Renal cortex interstitium (tissue), 11 donors: ENCODE results near the gene PPRC1. TPM values are rescaled to one million over a fixed set of nuclear protein-coding genes. Genes with fewer than 3 reads are reported as not detected.

Experiments
- DNase-seq, 11 donors: peaks; one replicate each; pipeline ENCODE4 v3.0.0-alpha.2; 2013; ENCODE audit warnings: low read depth in 9 of 11, low spot score in 4 of 11; ENCODE audit errors: extremely low read depth in 1 of 11
- polyA plus RNA-seq, 3 donors: library from polyadenylated mRNA; unstranded; fragments of 120-200 nt; gene quantifications; one replicate each; pipeline ENCODE4 v1.2.1, GENCODE V29; 2013; ENCODE audit not compliant: insufficient read length in 3 of 3

Gene PPRC1
- polyA plus RNA-seq, 3 donors, result 31.9 to 35.3 (median 34.4) TPM

DNA sequence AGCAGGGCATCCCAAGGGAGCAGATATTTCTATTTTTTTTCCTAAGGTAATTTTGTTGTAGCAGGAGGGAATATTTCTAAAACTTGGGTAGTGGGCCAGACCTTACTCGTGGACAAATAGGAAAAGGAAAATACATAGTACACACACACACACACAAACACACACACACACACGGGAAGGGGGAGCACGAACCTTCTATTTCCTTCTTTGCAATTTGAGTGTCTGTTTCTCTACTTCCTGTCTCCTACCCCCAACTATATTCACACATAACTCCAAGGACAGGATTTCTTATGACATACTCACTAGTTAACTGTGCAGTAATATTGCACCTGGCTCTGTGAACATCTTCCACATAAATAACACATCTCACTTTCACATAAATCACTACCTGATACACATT lies 17.1 kb upstream of the PPRC1 start:
- no peak for DNase-seq

DNA sequence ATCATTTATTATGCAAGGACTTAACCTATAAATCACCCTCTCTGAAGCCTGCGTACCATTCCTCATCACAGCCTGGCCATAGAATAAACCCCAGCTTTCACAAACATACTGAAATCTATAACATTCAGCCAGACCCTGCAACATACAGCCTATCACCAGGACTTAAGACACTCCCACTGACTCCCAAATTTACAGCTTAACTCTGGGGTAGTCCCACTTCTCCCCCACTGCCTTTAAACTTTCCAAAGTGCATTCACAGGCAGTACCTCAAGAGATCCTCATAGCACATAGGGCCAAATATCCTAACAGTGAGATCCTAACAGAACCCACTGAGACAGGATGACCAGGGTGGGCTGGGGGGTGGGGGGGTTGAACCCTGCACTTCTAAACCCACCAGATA lies 16.2 kb upstream of the PPRC1 start:
- no peak for DNase-seq

DNA sequence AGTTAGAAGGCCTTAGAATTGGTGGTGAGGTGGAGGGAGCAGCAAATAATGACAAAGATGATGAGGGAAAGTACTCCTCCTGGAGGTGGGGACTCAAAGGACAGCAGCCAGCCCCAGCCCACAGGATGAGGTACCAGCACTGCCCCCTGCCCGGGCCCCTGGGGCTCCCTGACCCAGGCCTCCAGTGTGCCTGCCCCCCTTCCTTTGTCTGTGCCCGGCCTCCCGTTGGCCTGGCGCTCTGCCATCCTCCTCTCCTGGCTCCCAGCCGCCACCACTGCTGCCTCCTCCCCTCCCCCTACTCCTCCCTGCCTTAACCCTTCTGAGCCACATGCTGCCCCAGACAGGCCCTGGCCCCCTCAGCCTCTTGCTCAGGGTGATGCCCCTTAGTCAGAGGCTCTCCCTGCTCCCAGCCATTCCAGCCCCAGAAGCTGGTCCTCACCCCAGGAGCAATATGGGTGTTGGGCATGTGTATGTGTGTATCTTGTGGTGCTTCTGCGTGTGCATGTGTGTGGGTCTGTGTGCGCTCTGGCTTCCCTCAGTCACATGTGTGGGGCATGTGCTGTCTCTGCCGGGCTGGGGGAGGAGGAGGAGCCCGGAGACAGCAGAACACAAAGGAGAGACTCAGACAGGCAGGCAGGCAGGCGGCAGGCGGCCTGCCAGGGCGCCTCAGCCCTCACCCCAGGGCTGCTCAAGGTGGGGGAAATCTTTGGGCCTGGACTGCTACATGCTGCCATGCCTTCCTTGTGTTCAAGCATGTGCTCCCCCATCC lies 15.3 kb upstream of the PPRC1 start:
- DNase-seq, result peak in 6 of 11 donors; percentile 66 to 79 (median 73)

DNA sequence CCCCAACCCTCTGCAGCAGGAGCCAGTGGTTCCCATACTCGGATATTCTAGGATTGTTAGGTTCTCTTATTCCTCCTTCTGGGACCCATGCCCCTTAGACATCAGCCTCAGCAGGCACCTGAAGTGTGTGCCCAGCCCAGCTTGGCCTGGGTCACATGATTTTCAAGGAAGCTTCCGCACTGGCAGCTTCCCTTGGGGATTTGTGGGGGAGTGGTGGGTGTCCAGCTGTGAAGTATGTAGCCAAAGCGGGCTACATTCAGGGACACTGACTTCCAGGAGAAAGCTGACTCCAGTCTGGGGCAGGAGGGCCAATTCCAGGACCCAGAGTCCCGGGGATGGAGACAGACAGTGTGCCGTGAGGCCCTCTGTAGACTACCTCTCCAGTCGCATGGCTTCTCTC lies 14.0 kb upstream of the PPRC1 start:
- DNase-seq, result peak in 1 of 11 donors; percentile 69

DNA sequence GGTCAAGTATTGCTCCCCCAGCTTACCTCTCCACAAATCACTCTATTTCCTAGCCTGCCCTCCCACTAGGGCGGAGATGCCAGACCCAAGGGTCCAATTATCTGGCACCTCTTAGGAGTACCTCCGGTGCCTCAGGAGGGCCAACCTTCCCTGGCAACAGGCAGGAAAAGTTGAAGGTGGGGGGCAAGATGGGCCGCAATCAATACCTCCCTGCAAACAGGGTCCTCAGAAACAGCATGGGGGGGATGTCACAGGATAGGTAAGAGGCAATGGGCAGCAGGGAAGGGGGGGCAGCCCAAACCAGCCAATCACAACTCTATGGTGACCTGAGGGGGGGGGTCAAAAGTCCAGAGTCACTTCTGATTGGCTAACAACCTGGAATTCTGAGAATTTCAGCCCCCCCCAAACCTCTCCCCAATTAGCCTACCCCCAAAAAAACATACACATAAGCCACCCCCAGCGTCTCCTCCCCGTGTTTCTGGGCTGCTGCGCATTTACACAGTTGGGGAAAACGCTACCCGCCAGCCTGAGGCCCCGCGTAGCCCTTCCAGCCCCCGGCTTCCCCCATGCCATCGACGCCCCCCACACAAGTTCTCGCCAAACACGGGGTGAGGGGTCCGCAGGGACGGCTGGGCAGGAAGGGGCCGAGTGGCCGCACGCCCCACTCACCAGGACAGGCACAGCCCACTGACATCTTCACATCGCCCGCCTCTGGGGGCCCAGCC lies 13.3 kb upstream of the PPRC1 start:
- peak in 2 of 11 donors; percentile 48 to 72 for DNase-seq

DNA sequence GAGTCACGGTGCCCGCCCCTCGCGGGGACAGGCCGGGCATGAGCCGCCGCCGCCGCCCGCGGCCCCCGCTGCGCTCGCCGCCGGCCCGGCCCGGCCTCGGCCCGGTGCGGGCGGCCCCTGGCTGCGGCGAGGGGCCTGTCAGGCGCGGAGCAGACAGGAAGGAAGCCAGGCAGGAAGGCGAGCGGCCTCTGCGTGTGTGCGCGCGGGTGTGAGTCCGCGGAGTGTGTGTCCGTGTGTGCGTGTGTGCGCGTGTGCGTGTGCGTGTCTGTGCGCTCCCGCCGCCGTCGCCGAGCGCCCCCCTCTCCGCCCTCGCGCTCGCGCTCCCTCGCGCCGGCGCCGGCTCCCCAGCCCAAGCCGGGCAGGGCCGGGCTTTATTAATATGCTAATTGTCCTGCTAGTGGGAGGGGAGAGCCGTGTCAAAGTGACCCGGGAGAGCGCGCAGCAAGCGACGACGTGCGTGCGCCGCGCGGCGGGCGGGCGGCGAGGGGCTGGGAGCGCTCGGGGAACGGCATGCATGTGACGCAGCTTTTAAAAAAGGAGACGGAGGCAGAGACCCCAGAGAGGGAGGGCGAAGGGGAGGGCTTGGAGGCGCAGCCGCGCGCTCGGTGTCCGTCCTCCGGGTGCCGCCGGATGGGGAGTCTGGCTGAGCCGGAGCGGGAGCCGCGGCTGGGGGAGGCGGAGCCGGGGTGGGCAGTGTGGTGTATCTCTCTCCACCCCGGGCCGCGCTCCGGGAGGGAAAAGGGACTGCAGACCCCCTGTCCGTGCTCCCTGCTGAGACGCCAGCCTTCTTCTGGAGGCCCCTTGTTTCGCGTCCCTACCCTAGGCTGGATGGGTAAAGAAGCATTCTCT lies 12.5 kb upstream of the PPRC1 start, which contains the start of gene LDB1:
Gene LDB1, minus strand, starts transcription at position 227 of the 849 bp plus-strand sequence. CDS start 258 bp downstream, outside the sequence.
- DNase-seq, result peak in 7 of 11 donors; percentile 79 to 85 (median 81)

DNA sequence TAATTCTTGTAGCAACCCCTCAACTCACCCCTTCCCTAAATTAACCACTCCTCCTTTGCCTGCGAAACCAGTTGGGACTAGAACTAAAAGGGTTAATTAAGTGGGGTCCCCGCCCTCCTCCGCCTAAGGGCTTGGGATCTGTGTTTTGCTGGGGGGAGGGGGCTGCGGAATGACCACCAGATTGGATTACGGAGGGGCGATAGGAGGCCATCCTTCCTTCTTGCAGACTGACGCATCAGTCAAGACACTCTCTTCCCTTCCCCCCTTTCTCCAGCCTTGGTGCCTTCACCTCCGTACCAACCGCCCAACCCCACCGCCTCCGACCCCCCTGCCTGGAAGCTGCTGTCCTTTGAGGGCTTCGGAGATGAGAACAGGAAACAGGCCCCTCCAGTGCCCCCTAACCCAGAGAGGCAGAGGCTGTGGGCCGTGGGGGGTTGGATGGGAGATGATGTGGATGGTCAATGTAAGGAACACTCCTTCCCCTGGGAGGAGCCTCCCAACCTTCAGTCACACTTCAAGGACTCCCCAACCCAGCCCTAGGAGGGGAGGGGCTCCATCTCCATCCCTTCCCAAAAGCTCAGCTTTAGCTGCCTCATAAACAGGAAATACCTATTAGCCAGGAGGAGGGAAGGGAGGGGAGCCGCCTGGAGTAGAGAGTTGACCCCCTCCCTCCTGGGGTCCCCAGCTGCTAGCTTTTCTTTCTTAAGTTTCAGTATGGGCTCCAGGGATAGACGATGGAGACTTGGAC lies 11.7 kb upstream of the PPRC1 start:
- DNase-seq, result peak in 8 of 11 donors; percentile 78 to 96 (median 90)

DNA sequence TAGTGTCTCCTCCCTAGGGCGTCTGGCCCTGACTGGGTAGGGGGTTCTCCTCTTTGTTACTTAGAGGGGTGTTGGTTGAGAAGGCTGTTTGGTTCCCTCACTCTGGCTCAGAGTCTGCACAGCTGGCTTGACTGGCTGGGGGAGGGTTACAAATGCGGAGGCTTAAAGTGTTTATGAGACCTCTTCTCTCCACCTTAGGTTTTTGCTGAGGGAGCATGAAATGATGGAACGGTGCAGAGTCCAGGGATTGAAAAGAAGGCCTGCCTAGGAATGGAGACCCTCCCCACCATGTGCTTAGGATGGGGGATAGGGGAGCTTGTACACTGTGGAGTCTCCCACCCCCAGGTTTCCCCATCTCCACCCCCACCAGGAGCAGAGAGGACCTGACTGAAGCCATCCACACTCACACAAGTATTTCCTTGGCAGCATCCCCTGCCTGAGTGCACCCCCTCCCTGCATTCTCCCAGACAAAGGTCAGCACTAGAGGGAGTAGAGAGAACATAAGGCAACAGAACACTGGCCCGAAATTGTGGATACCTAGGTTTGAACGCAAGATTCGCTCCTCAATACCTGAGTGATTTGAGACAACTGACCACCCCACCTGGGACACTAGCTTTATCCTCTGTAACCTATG lies 11.0 kb upstream of the PPRC1 start:
- peak in 1 of 11 donors; percentile 57 for DNase-seq

DNA sequence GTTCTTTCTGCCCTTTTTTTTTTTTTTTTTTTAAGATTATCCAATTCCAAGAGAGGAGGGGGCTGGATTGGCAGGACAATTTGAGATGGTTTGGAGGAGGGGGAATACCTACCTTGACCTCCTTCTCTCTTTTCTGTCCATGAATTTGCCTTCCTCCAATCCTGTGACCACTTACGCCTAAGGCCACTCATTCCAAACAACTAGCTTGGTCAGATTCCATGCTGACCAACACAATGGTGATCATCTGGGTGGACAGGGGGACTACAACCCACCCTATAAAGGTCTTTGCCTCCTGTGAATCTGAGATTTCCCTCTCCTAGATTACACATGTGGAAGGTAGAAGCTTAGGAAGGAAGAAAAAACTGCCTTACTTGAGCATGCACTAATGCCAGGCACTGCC lies 10.4 kb upstream of the PPRC1 start:
- DNase-seq, result no peak

DNA sequence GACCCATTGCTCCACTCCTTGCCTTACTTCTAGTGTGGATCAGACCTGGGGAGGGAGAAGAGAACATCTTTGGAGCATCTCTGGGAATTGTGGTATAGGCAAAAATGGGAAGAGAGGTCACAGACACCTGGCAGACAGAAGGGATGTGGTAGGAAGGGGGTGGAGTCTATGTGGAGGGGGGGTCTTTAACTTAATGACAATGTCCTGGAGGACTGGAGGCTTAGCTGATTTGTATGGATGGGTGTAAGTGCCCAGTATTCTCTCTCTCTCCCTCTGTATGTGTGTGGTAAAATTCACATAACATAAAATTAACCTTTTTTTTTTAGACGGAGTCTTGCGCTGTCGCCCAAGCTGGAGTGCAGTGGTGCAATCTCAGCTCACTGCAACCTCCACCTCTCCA lies 9.6 kb upstream of the PPRC1 start:
- no peak for DNase-seq

DNA sequence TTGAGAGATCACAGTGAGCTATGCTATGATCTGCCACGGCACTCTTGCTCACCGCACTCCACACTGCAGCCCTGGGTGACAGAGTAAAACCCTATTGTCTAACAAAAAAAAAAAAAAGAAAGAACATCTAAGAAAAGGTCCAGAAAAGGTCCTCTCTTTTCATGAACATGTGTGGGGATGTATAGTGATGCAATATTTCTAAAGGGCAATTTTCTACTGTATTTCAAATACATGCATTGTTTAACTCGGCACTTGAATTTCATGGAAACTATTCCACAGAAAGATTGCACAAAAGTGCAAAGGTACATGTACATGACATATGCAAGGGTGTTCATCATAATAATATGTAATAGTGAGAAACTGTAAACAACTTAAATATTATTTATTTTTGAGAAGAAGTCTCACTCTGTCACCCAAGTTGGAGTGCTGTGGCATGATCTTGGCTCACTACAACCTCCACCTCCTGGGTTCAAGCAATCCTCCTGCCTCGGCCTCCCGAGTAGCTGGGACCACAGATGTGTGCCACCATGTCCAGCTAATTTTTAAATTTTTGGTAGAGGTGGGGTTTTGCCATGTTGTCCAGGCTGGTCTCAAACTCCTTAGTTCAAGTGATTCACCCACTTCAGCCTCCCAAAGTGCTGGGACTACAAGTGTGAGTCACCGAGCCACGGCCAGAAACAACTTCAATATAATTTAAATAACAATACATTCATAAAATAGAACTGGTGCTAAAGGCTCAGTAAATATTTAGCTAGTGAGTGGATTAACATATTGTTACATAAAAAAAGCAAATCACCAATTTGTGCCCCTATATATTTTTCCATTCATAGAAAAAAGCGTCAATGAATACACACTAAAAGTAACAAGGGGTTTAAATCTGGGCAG lies 1.3 kb upstream of the PPRC1 start:
- no peak for DNase-seq

DNA sequence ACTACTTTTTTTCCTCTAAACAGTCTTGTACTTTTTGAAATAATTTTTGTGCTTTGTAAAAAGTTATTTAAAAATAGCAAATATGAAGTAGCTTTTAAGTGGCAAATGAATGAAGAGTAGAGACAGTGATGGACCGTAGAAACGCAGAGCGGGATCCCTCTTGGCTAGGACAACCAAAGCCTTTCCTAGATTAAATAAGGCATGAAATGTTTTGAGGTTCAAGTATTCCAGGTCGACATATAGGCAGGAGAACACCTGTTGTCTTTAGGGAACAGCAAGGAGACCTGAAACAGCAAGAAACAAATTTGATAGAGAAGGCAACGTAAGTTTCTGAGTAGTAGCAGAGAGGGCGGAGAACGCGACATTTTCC lies 662 bp upstream of the PPRC1 start:
- DNase-seq, result no peak

DNA sequence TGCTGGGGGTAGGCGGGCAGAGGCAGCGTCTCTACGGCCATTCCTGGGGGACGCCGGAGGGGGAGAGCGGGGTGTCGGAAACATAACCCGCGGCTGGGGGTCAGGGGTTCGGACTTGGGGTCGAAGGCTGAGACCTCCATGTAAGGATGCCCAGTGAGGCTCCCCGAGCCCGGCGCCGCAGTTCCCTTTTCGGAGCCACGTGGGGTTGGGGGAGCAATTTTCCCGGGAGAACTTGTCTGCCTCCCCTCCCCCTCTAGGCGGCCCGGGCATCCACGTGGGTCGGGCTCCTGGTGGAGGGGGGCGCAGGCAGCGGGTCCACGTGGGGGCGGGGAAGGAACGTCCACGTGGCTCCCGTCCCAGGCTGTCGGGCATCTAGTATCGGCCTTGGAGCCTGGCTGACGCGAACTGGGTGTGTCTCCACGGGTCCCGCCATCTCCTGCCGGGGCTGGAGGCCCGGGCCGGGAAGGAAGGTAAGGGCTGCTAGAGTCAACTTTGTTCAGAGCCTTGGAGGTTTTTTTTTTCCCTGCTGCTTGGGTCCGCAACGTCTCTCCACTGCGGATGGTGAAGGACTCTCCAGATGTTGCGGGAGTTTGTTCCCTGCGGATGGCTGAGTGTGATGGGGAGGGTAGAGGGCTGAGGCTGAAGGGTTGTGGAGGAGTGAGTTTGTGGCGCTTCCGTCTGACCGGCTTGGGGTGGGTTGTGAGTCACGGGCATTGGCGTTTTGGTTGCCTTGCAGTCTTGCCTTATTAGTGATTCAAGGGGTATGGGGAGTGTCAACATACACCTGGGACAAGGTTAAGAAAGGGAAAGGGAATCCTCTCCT lies 744 bp downstream of the PPRC1 start:
- peak in 2 of 11 donors; percentile 50 to 60 for DNase-seq

DNA sequence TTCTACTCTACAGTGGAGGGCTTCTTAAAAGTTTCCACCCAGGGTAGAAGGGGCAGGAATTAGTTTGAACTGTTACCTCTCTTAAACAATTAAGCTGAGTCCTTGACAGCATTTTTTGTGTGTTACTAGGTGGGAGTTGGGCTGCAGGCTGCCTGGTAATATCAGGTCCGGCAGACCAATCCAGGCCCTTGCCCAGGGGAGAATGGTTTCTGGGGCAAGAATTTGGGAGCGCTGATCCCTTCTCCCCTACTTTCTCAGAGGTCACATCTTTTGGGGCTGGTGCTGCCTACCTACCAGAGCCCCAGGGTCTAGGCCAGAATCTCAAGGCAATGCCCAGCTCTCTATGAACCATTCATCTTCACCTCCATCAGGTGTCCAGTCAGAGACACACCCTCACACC lies 1.6 kb downstream of the PPRC1 start:
- no peak for DNase-seq

DNA sequence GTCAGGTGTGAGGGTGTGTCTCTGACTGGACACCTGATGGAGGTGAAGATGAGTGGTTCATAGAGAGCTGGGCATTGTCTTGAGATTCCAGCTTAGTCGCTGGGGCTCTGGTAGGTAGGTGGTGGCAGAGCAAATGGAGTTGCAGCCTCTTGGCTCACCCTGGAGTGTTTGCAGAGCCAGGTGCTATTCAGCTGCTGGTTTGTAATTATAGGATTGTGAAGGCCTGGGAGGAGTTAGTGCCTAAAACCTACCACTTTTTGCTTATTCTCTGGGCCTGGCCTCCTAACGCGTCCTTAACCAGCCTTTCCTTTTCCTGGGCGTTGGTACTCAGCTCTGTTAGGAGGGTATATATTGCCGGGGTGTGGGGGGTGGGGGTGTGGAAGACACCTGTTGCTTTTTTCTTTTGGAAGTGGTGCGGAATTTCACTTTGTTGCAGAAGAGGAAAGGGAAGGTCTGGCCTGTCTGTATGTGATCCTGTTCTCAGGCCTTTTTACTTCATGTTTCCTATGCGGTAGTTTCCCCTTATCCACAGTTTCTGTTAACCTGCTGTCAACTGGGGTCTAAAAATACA lies 3.2 kb downstream of the PPRC1 start:
- no peak for DNase-seq
